H1 (cell line): ENCODE results near the gene MSI2. TPM values are rescaled to one million over a fixed set of nuclear protein-coding genes. Genes with fewer than 3 reads are reported as not detected.

ENCODE experiments used
- KDM4A ChIP-seq: IDR thresholded peaks from one replicate; pipeline ENCODE4 v1.7.1; 2012; ENCODE audit warnings: low read depth, mild to moderate bottlenecking, moderate library complexity, low read length, inconsistent platforms; ENCODE audit not compliant: severe bottlenecking
- polyA plus RNA-seq, 7 experiments: library from polyadenylated mRNA; depleted of rRNA in 3 of 7; stranded (reverse) in 5 of 7; unstranded in 2 of 7; fragments of >200 nt in 5 of 7; fragments of 200-250 nt in 2 of 7; gene quantifications; 1 replicate in 5 of 7; 2 replicates in 1 of 7; 4 replicates in 1 of 7; pipeline versions ENCODE4 v1.2.1 to v1.2.3, GENCODE V29; 2011 to 2013; ENCODE audit warnings: missing spikeins in 2 of 7, mixed read lengths in 2 of 7
- total RNA-seq: library from RNA; stranded (reverse); fragmentation: NEBNext Ultra II Directional; extraction: Animal tissue kit (Norgen Biotek cat#: 25700); gene quantifications from 2 replicates; pipeline ENCODE4 v1.2.1, GENCODE V29; 2021

MSI2 gene
- total and polyA plus RNA-seq, 2 of the 8 experiments (the other 6 are each of a cell fraction or from before 2014, with no cell fraction given): 36.7 to 80.6 TPM

DNA sequence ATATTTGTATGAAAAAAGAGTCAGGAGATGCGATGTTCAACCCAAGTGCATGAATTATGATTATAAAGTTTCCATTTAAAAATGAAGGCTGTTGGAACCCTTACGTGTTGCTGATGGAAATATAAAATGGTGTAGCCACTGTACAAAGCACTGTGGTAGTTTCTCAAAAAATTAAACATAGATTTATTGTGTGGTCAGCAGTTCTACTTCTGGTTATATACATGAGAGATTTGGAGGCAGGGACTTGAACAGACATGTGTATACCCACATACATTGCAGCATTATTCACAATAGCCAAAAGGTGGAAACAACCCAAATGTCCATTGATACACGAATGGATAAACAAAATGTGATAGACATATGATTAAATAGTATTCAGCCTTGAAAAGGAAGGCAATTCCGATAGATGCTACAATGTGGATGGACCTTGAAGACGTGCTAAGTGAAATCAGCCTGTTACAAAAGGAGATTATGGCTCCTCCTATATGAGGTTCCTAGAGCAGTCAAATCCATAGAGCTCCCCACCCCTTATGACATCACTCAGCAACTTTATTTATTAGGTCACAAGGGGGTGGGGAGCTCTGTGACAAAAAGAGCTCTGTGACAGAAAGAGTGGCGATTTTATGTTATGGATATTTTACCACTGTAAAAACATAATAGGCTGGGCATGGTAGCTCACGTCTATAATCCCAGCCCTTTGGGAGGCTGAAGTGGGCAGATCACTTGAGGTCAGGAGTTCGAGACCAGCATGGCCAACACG lies 106.7 kb downstream of the MSI2 start (continued):
- no peak for TF ChIP-seq KDM4A
